Tibial nerve (tissue), 3 donors: Measurements from ENCODE around the gene NTSR1.

ENCODE experiments used
- POLR2A ChIP-seq, 2 donors: fragments of 450-650 bp; IDR thresholded peaks; one replicate each; pipeline ENCODE4 v1.6.1; 2017; ENCODE audit warnings: antibody characterized with exemption in 2 of 2, mild to moderate bottlenecking in 2 of 2, moderate library complexity in 2 of 2
- TF ChIP-seq, protein P1 (sequence below), 5 experiments: fragments of 200-600 bp in 3 of 5; fragments of 450-650 bp in 2 of 5; sonication (generic) in 3 of 5; IDR thresholded peaks; one replicate each; pipeline ENCODE4 v1.5.1; 2016 to 2019; ENCODE audit warnings: antibody characterized with exemption in 5 of 5, mild to moderate bottlenecking in 3 of 5, moderate library complexity in 2 of 5

DNA sequence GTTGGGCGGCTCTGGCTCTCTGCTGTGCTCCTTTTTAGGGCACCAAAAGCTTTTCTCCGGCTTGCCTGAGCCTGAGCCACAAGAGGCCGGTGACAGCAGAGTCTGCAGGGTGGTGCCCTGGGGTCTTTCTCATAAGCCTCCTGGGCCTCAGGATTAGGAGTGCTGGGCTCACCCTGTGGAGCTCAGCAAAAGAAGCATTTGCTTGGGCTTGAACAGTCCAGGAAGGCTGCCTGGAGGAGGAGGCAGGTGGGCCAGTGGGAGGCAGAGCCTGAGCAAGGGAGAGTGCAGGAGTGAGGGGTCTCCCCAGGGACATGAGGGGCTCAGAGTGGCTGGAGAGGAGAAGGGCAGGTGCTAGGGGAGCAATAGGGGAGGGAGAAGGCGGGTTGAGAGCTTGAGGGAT is 54.8 kb downstream of the NTSR1 start:
- TF ChIP-seq, protein P1, sequence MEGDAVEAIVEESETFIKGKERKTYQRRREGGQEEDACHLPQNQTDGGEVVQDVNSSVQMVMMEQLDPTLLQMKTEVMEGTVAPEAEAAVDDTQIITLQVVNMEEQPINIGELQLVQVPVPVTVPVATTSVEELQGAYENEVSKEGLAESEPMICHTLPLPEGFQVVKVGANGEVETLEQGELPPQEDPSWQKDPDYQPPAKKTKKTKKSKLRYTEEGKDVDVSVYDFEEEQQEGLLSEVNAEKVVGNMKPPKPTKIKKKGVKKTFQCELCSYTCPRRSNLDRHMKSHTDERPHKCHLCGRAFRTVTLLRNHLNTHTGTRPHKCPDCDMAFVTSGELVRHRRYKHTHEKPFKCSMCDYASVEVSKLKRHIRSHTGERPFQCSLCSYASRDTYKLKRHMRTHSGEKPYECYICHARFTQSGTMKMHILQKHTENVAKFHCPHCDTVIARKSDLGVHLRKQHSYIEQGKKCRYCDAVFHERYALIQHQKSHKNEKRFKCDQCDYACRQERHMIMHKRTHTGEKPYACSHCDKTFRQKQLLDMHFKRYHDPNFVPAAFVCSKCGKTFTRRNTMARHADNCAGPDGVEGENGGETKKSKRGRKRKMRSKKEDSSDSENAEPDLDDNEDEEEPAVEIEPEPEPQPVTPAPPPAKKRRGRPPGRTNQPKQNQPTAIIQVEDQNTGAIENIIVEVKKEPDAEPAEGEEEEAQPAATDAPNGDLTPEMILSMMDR (IDR thresholded peaks at IDR 0.05) = no peak
- no peak for TF ChIP-seq POLR2A (IDR thresholded peaks at IDR 0.05)
